Endodermal cell (in vitro differentiated cells): ENCODE data around the gene TMEM130. TPM values are rescaled to one million over a fixed set of nuclear protein-coding genes. Genes with fewer than 3 reads are reported as not detected.

ENCODE experiments used
- DNase-seq: peaks from one replicate; pipeline ENCODE4 v3.0.0-alpha.2; 2017
- H3K27ac ChIP-seq: 2 replicates; pipeline ENCODE4 v1.5.1; 2013; ENCODE audit warnings: mild to moderate bottlenecking, low read depth, low read length, moderate library complexity
- H3K27me3 ChIP-seq: 2 replicates; pipeline ENCODE4 v1.6.1; 2013; ENCODE audit warnings: mild to moderate bottlenecking, low read length, moderate library complexity; ENCODE audit not compliant: insufficient read depth, control insufficient read depth, poor library complexity, severe bottlenecking
- H3K36me3 ChIP-seq: 2 replicates; pipeline ENCODE4 v1.7.0; 2013; ENCODE audit warnings: mild to moderate bottlenecking, low read length, moderate library complexity; ENCODE audit not compliant: control insufficient read depth, insufficient read depth
- H3K4me1 ChIP-seq: one replicate; pipeline ENCODE4 v1.7.0; 2013; ENCODE audit warnings: low read length; ENCODE audit not compliant: control insufficient read depth, insufficient read depth
- H3K4me3 ChIP-seq: 2 replicates; pipeline ENCODE4 v1.5.1; 2013; ENCODE audit warnings: mild to moderate bottlenecking, low read length, moderate library complexity
- H3K9ac ChIP-seq: 2 replicates; pipeline ENCODE4 v1.6.1; 2013; ENCODE audit warnings: mild to moderate bottlenecking, low read length, moderate library complexity; ENCODE audit not compliant: poor library complexity, severe bottlenecking; ENCODE audit errors: extremely low read depth
- H3K9me3 ChIP-seq: 2 replicates; pipeline ENCODE4 v1.6.1; 2013; ENCODE audit warnings: mild to moderate bottlenecking, low read length, moderate library complexity; ENCODE audit not compliant: control insufficient read depth
- H3K27ac Mint-ChIP-seq: 2 replicates; pipeline ENCODE4 v1.8.0; 2020; ENCODE audit warnings: mixed read lengths
- H3K27me3 Mint-ChIP-seq: 2 replicates; pipeline ENCODE4 v1.8.0; 2021; ENCODE audit warnings: mild to moderate bottlenecking, mixed read lengths; ENCODE audit not compliant: insufficient read depth
- H3K36me3 Mint-ChIP-seq: 2 replicates; pipeline ENCODE4 v1.8.0; 2020; ENCODE audit warnings: low read depth, mixed read lengths
- H3K4me1 Mint-ChIP-seq: 2 replicates; pipeline ENCODE4 v1.8.0; 2020; ENCODE audit warnings: mixed read lengths
- H3K4me3 Mint-ChIP-seq: 2 replicates; pipeline ENCODE4 v1.8.0; 2020; ENCODE audit warnings: mild to moderate bottlenecking, moderate library complexity, mixed read lengths
- H3K9me3 Mint-ChIP-seq: 2 replicates; pipeline ENCODE4 v1.8.0; 2020; ENCODE audit warnings: mild to moderate bottlenecking, mixed read lengths
- CTCF ChIP-seq: fragments of 200-600 bp; sonication (generic); conservative IDR thresholded peaks from 2 replicates; pipeline ENCODE4 v1.5.0; 2021; ENCODE audit warnings: antibody characterized with exemption, mild to moderate bottlenecking
- WGBS, 2 experiments: methylation state at CpG; one replicate each; pipeline versions ENCODE4 v1.1.5 to v1.1.7; 2013; ENCODE audit warnings: missing lambda C conversion rate in 2 of 2, mixed read lengths in 1 of 2; ENCODE audit not compliant: insufficient coverage in 1 of 2, insufficient read length in 1 of 2; 5-methylcytosine and 5-hydroxymethylcytosine counted together
- total RNA-seq, 2 donors: library from RNA; stranded (reverse); fragmentation: NEBNext Ultra II Directional in 1 of 2; extraction: Animal tissue kit (Norgen Biotek cat#: 25700) in 1 of 2; gene quantifications; 2 replicates in 1 of 2; 3 replicates in 1 of 2; pipeline ENCODE4 v1.2.1, GENCODE V29; 2021

The TMEM130 gene
- total RNA-seq, 2 donors from 2014 or later, result 0.15 TPM; not detected in 1

GRCh38 chr7:98807068-98808048 is 62.5 kb downstream of the TMEM130 start:
- WGBS, 2 experiments, result 82 to 88% methylated on average over 9 to 11 of the region's 11 CpGs
- H3K27ac Mint-ChIP-seq, result no peak overlapping the region
- H3K4me1 Mint-ChIP-seq, result no peaks in the 10 kb centered on the region
- no peaks in the 10 kb centered on the region for H3K4me1 ChIP-seq
- H3K27me3 Mint-ChIP-seq, result no peaks in the 10 kb centered on the region
- no peak overlapping the region for H3K4me3 Mint-ChIP-seq
- H3K27me3 ChIP-seq, result no peaks in the 10 kb centered on the region
- H3K36me3 ChIP-seq, result no peaks in the 10 kb centered on the region
- no peaks in the 10 kb centered on the region for H3K36me3 Mint-ChIP-seq
- no peak overlapping the region for H3K9ac ChIP-seq
- H3K9me3 Mint-ChIP-seq, result peaks cover 13% of the 10 kb centered on the region
- peak overlapping the region; percentile 44 for H3K27ac ChIP-seq
- H3K4me3 ChIP-seq, result no peak overlapping the region
- no peak for TF ChIP-seq CTCF
- H3K9me3 ChIP-seq, result no peaks in the 10 kb centered on the region
- no peak for DNase-seq

- H3K4me3 ChIP-seq, result no peak overlapping the region
- H3K36me3 ChIP-seq, result no peaks in the 10 kb centered on the region
- Mint-ChIP-seq H3K27me3 (no peaks in the 10 kb centered on the region), H3K9me3 (peaks cover 15% of the 10 kb centered on the region), H3K27ac (no peak overlapping the region), H3K4me3 (no peak overlapping the region), H3K36me3 (no peaks in the 10 kb centered on the region), H3K4me1 (no peaks in the 10 kb centered on the region)
- H3K9me3 ChIP-seq, result peaks cover 3% of the 10 kb centered on the region
- TF ChIP-seq CTCF, result no peak
- no peak overlapping the region for H3K9ac ChIP-seq
- no peaks in the 10 kb centered on the region for H3K4me1 ChIP-seq
- 86 to 90% methylated on average over 2 to 3 of the region's 3 CpGs for WGBS, 2 experiments
- H3K27ac ChIP-seq, result no peak overlapping the region
- no peaks in the 10 kb centered on the region for H3K27me3 ChIP-seq
- no peak for DNase-seq
These were observed 63.6 kb downstream of the TMEM130 start for GRCh38 chr7:98805956-98806838.

- Histone ChIP-seq H3K27me3 (no peaks in the 10 kb centered on the region), H3K4me1 (no peaks in the 10 kb centered on the region), H3K9ac (no peak overlapping the region), H3K36me3 (no peaks in the 10 kb centered on the region), H3K4me3 (no peak overlapping the region), H3K9me3 (peaks cover 13% of the 10 kb centered on the region), H3K27ac (peak overlapping the region; percentile 70)
- H3K27me3 Mint-ChIP-seq, result peaks cover 4% of the 10 kb centered on the region
- H3K4me1 Mint-ChIP-seq, result no peaks in the 10 kb centered on the region
- no peak for DNase-seq
- WGBS, 2 experiments, result 70 to 87% methylated on average over 1 to 2 of the region's 2 CpGs
- no peaks in the 10 kb centered on the region for H3K36me3 Mint-ChIP-seq
- H3K27ac Mint-ChIP-seq, result no peak overlapping the region
- H3K4me3 Mint-ChIP-seq, result no peak overlapping the region
- TF ChIP-seq CTCF, result no peak
- H3K9me3 Mint-ChIP-seq, result peaks cover 14% of the 10 kb centered on the region
These were observed 67.1 kb downstream of the TMEM130 start for GRCh38 chr7:98802781-98803110.
